Measurements from ENCODE around the gene E2F4. TPM values are rescaled to one million over a fixed set of nuclear protein-coding genes. Genes with fewer than 3 reads are reported as not detected.

The E2F4 gene
- total RNA-seq, 1 donor from 2014 or later: 113 TPM

DNA sequence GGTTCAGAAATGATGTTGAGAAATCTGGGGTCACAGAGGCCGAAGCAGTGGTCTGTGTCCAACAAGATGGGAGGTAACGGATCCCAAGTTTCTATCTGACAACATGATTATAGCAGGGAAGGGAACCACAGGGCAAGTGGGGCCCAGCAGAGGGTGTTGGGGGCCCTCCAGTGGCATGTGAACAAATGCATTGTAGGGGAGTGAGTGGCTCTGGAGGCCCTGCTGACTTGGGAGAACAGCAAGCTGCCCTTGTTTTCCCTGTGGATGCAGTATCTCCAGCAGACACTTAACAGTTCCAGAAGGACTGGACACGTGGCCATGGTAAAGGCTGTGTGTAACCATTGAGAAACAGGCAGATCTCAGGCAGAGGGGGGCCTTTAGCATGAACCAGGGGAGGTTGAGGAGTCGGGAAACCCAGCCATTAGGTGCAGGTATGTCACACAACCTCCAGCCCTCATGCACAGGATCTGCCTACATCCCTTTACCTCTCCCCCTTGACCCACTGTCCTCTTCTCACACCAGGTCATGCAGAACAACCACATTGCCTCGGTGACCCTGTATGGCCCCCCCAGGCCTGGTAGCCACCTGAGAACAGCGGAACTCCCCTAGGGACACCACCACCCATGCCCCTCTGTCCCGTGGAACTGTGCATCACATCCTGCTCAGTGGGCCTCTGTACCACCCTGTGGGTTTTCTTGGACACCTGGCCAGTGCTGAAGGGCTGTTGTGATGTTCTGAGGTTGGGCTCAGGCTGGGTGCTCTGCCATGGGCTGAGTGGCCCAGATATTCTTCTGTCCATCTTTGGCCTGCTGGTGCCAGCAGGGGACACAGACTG, 45.2 kb upstream of the E2F4 start:
- Mint-ChIP-seq H3K9me3 (ENCODE audit: unreplicated experiment) (no peaks in the 10 kb centered on the region), H3K36me3 (ENCODE audit: low read depth, unreplicated experiment) (peaks cover 22% of the 10 kb centered on the region), H3K27me3 (ENCODE audit: unreplicated experiment) (peaks cover 27% of the 10 kb centered on the region), H3K27ac (ENCODE audit: unreplicated experiment) (no peak overlapping the region), H3K4me1 (ENCODE audit: unreplicated experiment) (no peaks in the 10 kb centered on the region), H3K4me3 (ENCODE audit: unreplicated experiment) (no peak overlapping the region)
- DNase-seq (ENCODE audit: low spot score): no peak
- TF ChIP-seq CTCF (IDR thresholded peaks at IDR 0.05; ENCODE audit: unreplicated experiment): no peak

DNA sequence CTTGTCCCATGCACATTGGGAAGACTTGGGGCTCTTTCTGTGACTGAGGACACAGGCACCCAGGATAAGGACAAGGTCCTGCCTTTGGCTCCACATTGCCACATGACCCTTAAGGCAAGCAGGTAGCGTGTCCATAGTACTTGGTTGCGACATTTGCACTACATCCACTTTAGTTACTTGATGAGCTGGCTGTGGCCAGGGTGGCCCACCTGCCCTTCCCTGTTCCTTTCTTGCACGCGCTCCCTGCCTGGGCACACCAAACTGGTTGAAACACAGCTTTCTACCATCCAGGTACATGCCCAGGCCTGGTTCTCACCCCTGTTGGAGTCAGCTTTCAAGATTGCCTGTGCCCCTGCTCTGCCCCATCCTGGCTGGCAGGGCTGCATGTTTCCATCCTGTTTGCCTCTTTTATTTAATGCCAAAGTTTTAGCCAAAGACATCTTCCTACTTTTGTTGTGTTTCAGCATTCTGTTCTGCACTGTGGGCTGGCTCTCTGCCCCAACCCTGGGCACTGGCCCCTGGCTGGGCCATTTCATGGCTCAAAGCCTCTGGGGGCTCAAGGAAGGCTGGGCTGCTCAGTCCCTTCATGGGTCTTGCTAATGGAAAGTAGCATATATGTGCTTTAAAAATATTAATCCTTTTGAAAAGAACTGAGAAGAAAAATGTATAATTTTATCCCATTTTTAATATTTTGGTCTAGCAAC, 44.4 kb upstream of the E2F4 start:
- Mint-ChIP-seq H3K4me3 (ENCODE audit: unreplicated experiment) (no peak overlapping the region), H3K27ac (ENCODE audit: unreplicated experiment) (no peak overlapping the region), H3K9me3 (ENCODE audit: unreplicated experiment) (no peaks in the 10 kb centered on the region), H3K36me3 (ENCODE audit: low read depth, unreplicated experiment) (peaks cover 17% of the 10 kb centered on the region), H3K27me3 (ENCODE audit: unreplicated experiment) (peaks cover 33% of the 10 kb centered on the region), H3K4me1 (ENCODE audit: unreplicated experiment) (no peaks in the 10 kb centered on the region)
- no peak for DNase-seq (ENCODE audit: low spot score)
- TF ChIP-seq CTCF (IDR thresholded peaks at IDR 0.05; ENCODE audit: unreplicated experiment): no peak

DNA sequence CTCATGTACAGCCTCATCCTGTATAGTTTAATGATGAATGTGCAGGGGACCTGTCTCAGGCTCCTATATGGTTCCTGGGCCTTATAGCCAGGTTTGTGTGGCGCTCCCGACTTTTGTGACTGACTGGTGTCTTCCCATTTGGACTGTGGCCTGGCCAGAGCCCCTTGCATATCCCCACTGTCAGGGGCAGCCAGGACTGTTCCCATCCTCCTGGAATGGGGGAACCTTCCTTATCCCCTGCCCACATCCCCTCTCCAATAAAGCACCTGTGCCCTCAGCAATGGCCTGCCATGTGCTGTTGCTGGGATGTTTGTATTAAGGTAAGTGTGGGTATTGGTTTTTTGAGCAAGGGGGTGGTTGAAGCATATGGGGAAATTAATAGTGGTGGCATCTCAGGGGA, 43.7 kb upstream of the E2F4 start:
- DNase-seq (ENCODE audit: low spot score): no peak
- no peak for TF ChIP-seq CTCF (IDR thresholded peaks at IDR 0.05; ENCODE audit: unreplicated experiment)
- Mint-ChIP-seq H3K36me3 (ENCODE audit: low read depth, unreplicated experiment) (peaks cover 17% of the 10 kb centered on the region), H3K27ac (ENCODE audit: unreplicated experiment) (peak overlapping the region; percentile 75), H3K27me3 (ENCODE audit: unreplicated experiment) (peaks cover 34% of the 10 kb centered on the region), H3K4me1 (ENCODE audit: unreplicated experiment) (no peaks in the 10 kb centered on the region), H3K4me3 (ENCODE audit: unreplicated experiment) (peak overlapping the region; percentile 51), H3K9me3 (ENCODE audit: unreplicated experiment) (no peaks in the 10 kb centered on the region)

- Mint-ChIP-seq H3K27me3 (ENCODE audit: unreplicated experiment) (peaks cover 35% of the 10 kb centered on the region), H3K4me3 (ENCODE audit: unreplicated experiment) (peak overlapping the region; percentile 51), H3K9me3 (ENCODE audit: unreplicated experiment) (no peaks in the 10 kb centered on the region), H3K27ac (ENCODE audit: unreplicated experiment) (peak overlapping the region; percentile 75), H3K4me1 (ENCODE audit: unreplicated experiment) (no peaks in the 10 kb centered on the region), H3K36me3 (ENCODE audit: low read depth, unreplicated experiment) (peaks cover 17% of the 10 kb centered on the region)
- no peak for TF ChIP-seq CTCF (IDR thresholded peaks at IDR 0.05; ENCODE audit: unreplicated experiment)
- no peak for DNase-seq (ENCODE audit: low spot score)
Measured at GRCh38 chr16:67148656-67149275, 43.2 kb upstream of the E2F4 start.

All from endothelial cell (in vitro differentiated cells).